ES-I3 (cell line): ENCODE results near the gene PCLO.
"Not testable (repeated sequence)": the region's sequence is repeated elsewhere in the genome, so short reads cannot be mapped to it uniquely, and the experiment has no call there.

ENCODE experiments used
- H3K36me3 ChIP-seq: 2 replicates; pipeline ENCODE4 v1.6.1; 2013; ENCODE audit warnings: mild to moderate bottlenecking, low read length, control low read depth, moderate library complexity; ENCODE audit not compliant: insufficient read depth
- H3K4me1 ChIP-seq: 2 replicates; pipeline ENCODE4 v1.6.1; 2013; ENCODE audit warnings: mild to moderate bottlenecking, control low read depth, low read length; ENCODE audit not compliant: insufficient read depth
- H3K9ac ChIP-seq: 2 replicates; pipeline ENCODE4 v1.6.1; 2013; ENCODE audit warnings: low read depth, mild to moderate bottlenecking, low read length, moderate library complexity
- H3K9me3 ChIP-seq: 2 replicates; pipeline ENCODE4 v1.6.1; 2013; ENCODE audit warnings: mild to moderate bottlenecking, low read length, moderate library complexity; ENCODE audit not compliant: control insufficient read depth, insufficient read depth

PCLO gene

GRCh38 chr7:82715344-82715743 lies 447.3 kb downstream of the PCLO start:
- Histone ChIP-seq H3K9me3 (no peaks in the 10 kb centered on the region; the same call in 1 of the 2 replicates), H3K36me3 (no peaks in the 10 kb centered on the region), H3K9ac (no peak overlapping the region), H3K4me1 (no peaks in the 10 kb centered on the region)

- H3K9me3 ChIP-seq, result no peaks in the 10 kb centered on the region; the same call in 1 of the 2 replicates
- no peaks in the 10 kb centered on the region for H3K4me1 ChIP-seq
- no peaks in the 10 kb centered on the region for H3K36me3 ChIP-seq
- H3K9ac ChIP-seq, result no peak overlapping the region
Observed at GRCh38 chr7:82714883-82715282, 447.8 kb downstream of the PCLO start.

GRCh38 chr7:82713506-82713905 lies 449.2 kb downstream of the PCLO start:
- no peaks in the 10 kb centered on the region for H3K36me3 ChIP-seq
- H3K9me3 ChIP-seq, result no peaks in the 10 kb centered on the region
- no peaks in the 10 kb centered on the region for H3K4me1 ChIP-seq
- H3K9ac ChIP-seq, result no peak overlapping the region

GRCh38 chr7:82706344-82706743 lies 456.3 kb downstream of the PCLO start:
- H3K9me3 ChIP-seq, H3K9ac ChIP-seq, H3K4me1 ChIP-seq, H3K36me3 ChIP-seq: not testable (repeated sequence)

- Histone ChIP-seq H3K4me1 (peaks cover 10% of the 10 kb centered on the region; the same call in 1 of the 2 replicates), H3K9ac (no peak overlapping the region), H3K36me3 (no peaks in the 10 kb centered on the region), H3K9me3 (no peaks in the 10 kb centered on the region)
Observed at GRCh38 chr7:82705517-82706260, 457.0 kb downstream of the PCLO start.

- peaks cover 21% of the 10 kb centered on the region for H3K4me1 ChIP-seq
- no peak overlapping the region for H3K9ac ChIP-seq
- no peaks in the 10 kb centered on the region for H3K36me3 ChIP-seq
- no peaks in the 10 kb centered on the region for H3K9me3 ChIP-seq
Observed at GRCh38 chr7:82704121-82704520, 458.6 kb downstream of the PCLO start.
